Loucy (cell line): ENCODE measurements around the gene SEZ6.

ENCODE experiments used
- H2AFZ ChIP-seq: fragments of 200-600 bp; sonication (generic); 2 replicates; pipeline ENCODE4 v1.6.0; 2016; ENCODE audit warnings: antibody characterized with exemption, mild to moderate bottlenecking, low read length, moderate library complexity
- H3F3A ChIP-seq: fragments of 200-600 bp; 2 replicates; pipeline ENCODE4 v1.6.0; 2016; ENCODE audit warnings: antibody characterized with exemption, low read depth, mild to moderate bottlenecking
- H3K27me3 ChIP-seq: fragments of 200-600 bp; sonication (generic); 2 replicates; pipeline ENCODE4 v1.6.1; 2014; ENCODE audit warnings: low read length, mild to moderate bottlenecking; ENCODE audit not compliant: insufficient read depth, poor library complexity, severe bottlenecking
- H3K36me3 ChIP-seq: fragments of 200-600 bp; sonication (generic); 2 replicates; pipeline ENCODE4 v1.6.1; 2016; ENCODE audit warnings: low read length; ENCODE audit not compliant: insufficient read depth
- H3K4me1 ChIP-seq: fragments of 200-600 bp; sonication (generic); 2 replicates; pipeline ENCODE4 v1.5.1; 2014; ENCODE audit warnings: low read length, mild to moderate bottlenecking; ENCODE audit not compliant: insufficient read depth, poor library complexity, severe bottlenecking
- H3K4me2 ChIP-seq: fragments of 200-600 bp; sonication (generic); 2 replicates; pipeline ENCODE4 v1.6.0; 2014; ENCODE audit warnings: antibody characterized with exemption, low read length, low read depth, mild to moderate bottlenecking; ENCODE audit not compliant: poor library complexity, severe bottlenecking
- H3K4me3 ChIP-seq: fragments of 200-600 bp; sonication (generic); 2 replicates; pipeline ENCODE4 v1.5.1; 2014; ENCODE audit warnings: low read length, mild to moderate bottlenecking, mixed read lengths; ENCODE audit not compliant: poor library complexity, severe bottlenecking
- H3K79me2 ChIP-seq: fragments of 200-600 bp; sonication (generic); 2 replicates; pipeline ENCODE4 v1.6.1; 2014; ENCODE audit warnings: low read length; ENCODE audit not compliant: insufficient read depth
- H3K9ac ChIP-seq: fragments of 200-600 bp; sonication (generic); 2 replicates; pipeline ENCODE4 v1.6.0; 2014; ENCODE audit warnings: mild to moderate bottlenecking, low read depth, low read length, moderate library complexity; ENCODE audit not compliant: poor library complexity, severe bottlenecking
- H3K9me2 ChIP-seq: fragments of 200-600 bp; sonication (generic); replicated peaks from 2 replicates; pipeline ENCODE4 v1.6.1; 2016; ENCODE audit warnings: low read depth, low read length, mixed read lengths
- H3K9me3 ChIP-seq: fragments of 200-600 bp; sonication (generic); 2 replicates; pipeline ENCODE4 v1.6.1; 2014; ENCODE audit warnings: mild to moderate bottlenecking, antibody characterized with exemption, low read length, low read depth; ENCODE audit not compliant: insufficient read depth
- H4K20me1 ChIP-seq: fragments of 200-600 bp; sonication (generic); 2 replicates; pipeline ENCODE4 v1.6.0; 2014; ENCODE audit warnings: antibody characterized with exemption, low read length, mild to moderate bottlenecking; ENCODE audit not compliant: insufficient read depth, poor library complexity, severe bottlenecking
- CTCF ChIP-seq: fragments of 200-600 bp; sonication (generic); conservative IDR thresholded peaks from 2 replicates; pipeline ENCODE4 v1.5.1; 2014; ENCODE audit warnings: mild to moderate bottlenecking, antibody characterized with exemption, low read length
- EZH2phosphoT487 ChIP-seq: fragments of 200-600 bp; IDR thresholded peaks from 2 replicates; pipeline ENCODE4 v1.6.1; 2018; ENCODE audit warnings: antibody characterized with exemption, mild to moderate bottlenecking, moderate library complexity, borderline replicate concordance

Gene SEZ6

GRCh38 chr17:29039764-29040598 lies 34.1 kb upstream of the SEZ6 start:
- Histone ChIP-seq H3K4me3 (no peak overlapping the region), H3K4me2 (no peak overlapping the region), H3K27me3 (no peaks in the 10 kb centered on the region), H2AFZ (no peak overlapping the region), H3K9me2 (no peaks in the 10 kb centered on the region), H3K9ac (no peak overlapping the region), H3K79me2 (no peaks in the 10 kb centered on the region), H3K4me1 (no peaks in the 10 kb centered on the region), H3K36me3 (no peaks in the 10 kb centered on the region), H3F3A (no peaks in the 10 kb centered on the region), H4K20me1 (no peaks in the 10 kb centered on the region), H3K9me3 (no peaks in the 10 kb centered on the region)
- TF ChIP-seq CTCF (no peak), EZH2phosphoT487 (no peak)

DNA sequence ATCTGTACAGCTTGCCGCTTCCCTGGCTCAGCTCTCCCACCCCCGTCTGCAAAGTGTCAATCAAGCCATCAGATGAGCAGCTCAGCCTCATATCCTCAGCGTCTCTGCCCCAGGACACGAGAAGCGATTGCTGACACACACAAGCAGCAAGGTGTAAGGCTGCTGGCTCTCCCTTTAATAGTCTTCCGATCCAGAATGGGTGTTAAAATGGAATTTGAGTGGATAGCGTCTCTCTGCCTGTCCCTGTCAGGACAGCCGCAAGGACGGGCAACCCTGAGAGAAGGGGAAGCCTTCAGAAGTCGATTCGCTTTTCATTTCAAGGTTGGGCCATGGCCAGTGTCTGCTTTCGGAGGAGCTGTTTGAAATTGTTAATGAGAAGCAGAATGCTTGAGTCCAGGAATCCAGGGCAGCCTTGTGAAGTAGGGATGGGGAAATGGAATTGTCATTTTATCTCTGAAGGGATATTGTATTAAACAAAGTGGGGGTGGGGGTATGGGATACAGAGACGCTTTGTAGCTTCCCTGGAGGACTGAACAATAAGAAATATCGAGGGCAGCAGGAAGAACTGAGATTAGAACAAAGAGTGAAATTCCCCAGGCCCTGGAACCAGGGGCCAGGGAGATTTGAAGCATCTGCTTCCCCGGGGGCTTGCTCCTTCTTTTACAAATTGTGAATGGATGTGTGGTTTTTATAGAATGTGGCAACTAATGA lies 32.4 kb upstream of the SEZ6 start:
- TF ChIP-seq CTCF (no peak), EZH2phosphoT487 (no peak)
- no peaks in the 10 kb centered on the region for H4K20me1 ChIP-seq
- no peaks in the 10 kb centered on the region for H3K36me3 ChIP-seq
- H3K9me3 ChIP-seq = no peaks in the 10 kb centered on the region
- H3K4me2 ChIP-seq = no peak overlapping the region
- H3K27me3 ChIP-seq = no peaks in the 10 kb centered on the region
- no peak overlapping the region for H3K4me3 ChIP-seq
- H3K79me2 ChIP-seq = no peaks in the 10 kb centered on the region
- no peak overlapping the region for H3K9ac ChIP-seq
- no peaks in the 10 kb centered on the region for H3F3A ChIP-seq
- no peaks in the 10 kb centered on the region for H3K9me2 ChIP-seq
- H3K4me1 ChIP-seq = no peaks in the 10 kb centered on the region
- H2AFZ ChIP-seq = no peak overlapping the region

- H3K27me3 ChIP-seq = no peaks in the 10 kb centered on the region
- no peaks in the 10 kb centered on the region for H3K4me1 ChIP-seq
- H2AFZ ChIP-seq = no peak overlapping the region
- TF ChIP-seq EZH2phosphoT487 (no peak), CTCF (no peak)
- H3F3A ChIP-seq = no peaks in the 10 kb centered on the region
- no peaks in the 10 kb centered on the region for H3K79me2 ChIP-seq
- no peaks in the 10 kb centered on the region for H3K9me3 ChIP-seq
- no peaks in the 10 kb centered on the region for H3K36me3 ChIP-seq
- H3K4me3 ChIP-seq = no peak overlapping the region
- H4K20me1 ChIP-seq = no peaks in the 10 kb centered on the region
- H3K4me2 ChIP-seq = no peak overlapping the region
- H3K9me2 ChIP-seq = no peaks in the 10 kb centered on the region
- H3K9ac ChIP-seq = no peak overlapping the region
Observed at GRCh38 chr17:29037739-29038084, 31.9 kb upstream of the SEZ6 start.
